ENCODE results near the gene ABCC1. TPM values are rescaled to one million over a fixed set of nuclear protein-coding genes. Genes with fewer than 3 reads are reported as not detected.
A peak's percentile ranks its signal among the peaks of the same experiment; 100 is the strongest.

The ABCC1 gene
- total and polyA plus RNA-seq, 4 donors, result 12.4 to 41.5 (median 31.3) TPM

- WGBS, 2 donors, result 55 to 66% methylated on average over 6 of the region's 6 CpGs
- DNase-seq (no peak), ATAC-seq (ENCODE audit: insufficient read depth, low FRiP score) (no peak)
- Histone ChIP-seq H3K9me3 (ENCODE audit: control insufficient read depth in 4 of 4, insufficient read depth in 3 of 4, low read length in 3 of 4) (peaks cover 0 to 12% (median 2%) of the 10 kb centered on the region in 4 donors), H3K4me3 (no peak overlapping the region), H3K36me3 (ENCODE audit: control insufficient read depth in 4 of 4, insufficient read depth in 4 of 4, low read length in 4 of 4) (peaks cover 22 to 40% (median 32%) of the 10 kb centered on the region in 4 donors), H3K27me3 (ENCODE audit: control insufficient read depth in 3 of 3, insufficient read depth in 3 of 3, low read length in 2 of 3) (no peaks in the 10 kb centered on the region), H3K9ac (ENCODE audit: insufficient read depth in 1 of 2, low read length in 2 of 2) (no peak overlapping the region), H3K27ac (ENCODE audit: low read depth in 1 of 2, low read length in 1 of 2) (peak overlapping the region in 1 of 2 donors; percentile 50), H3K4me1 (ENCODE audit: control insufficient read depth in 5 of 5, insufficient read depth in 5 of 5, low read length in 5 of 5) (peaks cover 0 to 1% (median 0%) of the 10 kb centered on the region in 5 donors)
- TF ChIP-seq CTCF (IDR thresholded peaks at IDR 0.05; ENCODE audit: control extremely low read depth, extremely low read depth), result no peak
Observed at GRCh38 chr16:16121185-16121727, 171.8 kb downstream of the ABCC1 start.

GRCh38 chr16:16122264-16122663 lies 172.8 kb downstream of the ABCC1 start:
- Histone ChIP-seq H3K4me3 (no peak overlapping the region), H3K9me3 (ENCODE audit: control insufficient read depth in 4 of 4, insufficient read depth in 3 of 4, low read length in 3 of 4) (peaks cover 0 to 11% (median 2%) of the 10 kb centered on the region in 4 donors), H3K9ac (ENCODE audit: insufficient read depth in 1 of 2, low read length in 2 of 2) (no peak overlapping the region), H3K27ac (ENCODE audit: low read depth in 1 of 2, low read length in 1 of 2) (no peak overlapping the region), H3K4me1 (ENCODE audit: control insufficient read depth in 5 of 5, insufficient read depth in 5 of 5, low read length in 5 of 5) (peaks cover 0 to 1% (median 0%) of the 10 kb centered on the region in 5 donors), H3K36me3 (ENCODE audit: control insufficient read depth in 4 of 4, insufficient read depth in 4 of 4, low read length in 4 of 4) (peaks cover 17 to 36% (median 28%) of the 10 kb centered on the region in 4 donors), H3K27me3 (ENCODE audit: control insufficient read depth in 3 of 3, insufficient read depth in 3 of 3, low read length in 2 of 3) (no peaks in the 10 kb centered on the region)
- ATAC-seq (ENCODE audit: insufficient read depth, low FRiP score) (no peak), DNase-seq (no peak)
- TF ChIP-seq CTCF (IDR thresholded peaks at IDR 0.05; ENCODE audit: control extremely low read depth, extremely low read depth), result no peak
- 80 to 93% methylated on average over 12 of the region's 12 CpGs for WGBS, 2 donors

- DNase-seq (no peak), ATAC-seq (ENCODE audit: insufficient read depth, low FRiP score) (no peak)
- TF ChIP-seq CTCF (IDR thresholded peaks at IDR 0.05; ENCODE audit: control extremely low read depth, extremely low read depth), result no peak
- H3K9ac ChIP-seq (ENCODE audit: insufficient read depth in 1 of 2, low read length in 2 of 2), result no peak overlapping the region
- peaks cover 11 to 26% (median 23%) of the 10 kb centered on the region in 4 donors for H3K36me3 ChIP-seq (ENCODE audit: control insufficient read depth in 4 of 4, insufficient read depth in 4 of 4, low read length in 4 of 4)
- H3K4me3 ChIP-seq, result no peak overlapping the region
- peaks cover 0 to 3% (median 0%) of the 10 kb centered on the region in 5 donors for H3K4me1 ChIP-seq (ENCODE audit: control insufficient read depth in 5 of 5, insufficient read depth in 5 of 5, low read length in 5 of 5)
- no peaks in the 10 kb centered on the region for H3K27me3 ChIP-seq (ENCODE audit: control insufficient read depth in 3 of 3, insufficient read depth in 3 of 3, low read length in 2 of 3)
- H3K27ac ChIP-seq (ENCODE audit: low read depth in 1 of 2, low read length in 1 of 2), result no peak overlapping the region
- 95 to 96% methylated on average over 10 of the region's 10 CpGs for WGBS, 2 donors
- H3K9me3 ChIP-seq (ENCODE audit: control insufficient read depth in 4 of 4, insufficient read depth in 3 of 4, low read length in 3 of 4), result peaks cover 0 to 6% (median 2%) of the 10 kb centered on the region in 4 donors
Observed at GRCh38 chr16:16124438-16124837, 175.0 kb downstream of the ABCC1 start.

GRCh38 chr16:16124974-16125373 lies 175.6 kb downstream of the ABCC1 start:
- Histone ChIP-seq H3K9ac (ENCODE audit: insufficient read depth in 1 of 2, low read length in 2 of 2) (no peak overlapping the region), H3K4me1 (ENCODE audit: control insufficient read depth in 5 of 5, insufficient read depth in 5 of 5, low read length in 5 of 5) (peaks cover 0 to 3% (median 0%) of the 10 kb centered on the region in 5 donors), H3K4me3 (no peak overlapping the region), H3K27me3 (ENCODE audit: control insufficient read depth in 3 of 3, insufficient read depth in 3 of 3, low read length in 2 of 3) (no peaks in the 10 kb centered on the region), H3K9me3 (ENCODE audit: control insufficient read depth in 4 of 4, insufficient read depth in 3 of 4, low read length in 3 of 4) (peaks cover 0 to 6% (median 2%) of the 10 kb centered on the region in 4 donors), H3K27ac (ENCODE audit: low read depth in 1 of 2, low read length in 1 of 2) (no peak overlapping the region), H3K36me3 (ENCODE audit: control insufficient read depth in 4 of 4, insufficient read depth in 4 of 4, low read length in 4 of 4) (peaks cover 11 to 27% (median 24%) of the 10 kb centered on the region in 4 donors)
- no peak for TF ChIP-seq CTCF (IDR thresholded peaks at IDR 0.05; ENCODE audit: control extremely low read depth, extremely low read depth)
- no peak for ATAC-seq (ENCODE audit: insufficient read depth, low FRiP score)
- DNase-seq, result no peak
- 96 to 98% methylated on average over 3 of the region's 3 CpGs for WGBS, 2 donors

All from lung (tissue), 12 donors.